ENCODE results near the gene RAVER1.
"Not testable (repeated sequence)": the region's sequence is repeated elsewhere in the genome, so short reads cannot be mapped to it uniquely, and the experiment has no call there.

The RAVER1 gene

GRCh38 chr19:10332965-10333757 lies at the start of gene RAVER1:
RAVER1 (minus strand) TSS chr19:10333529; CDS start chr19:10333507, 22 bp downstream.
- TF ChIP-seq CTCF (IDR thresholded peaks at IDR 0.05; ENCODE audit: extremely low read depth, insufficient read depth, missing control alignments) = no peak
- in situ Hi-C loops (cut with MboI; ENCODE audit: low pct_unique_long_range_greater_than_20kb, low sequenced_read_pairs, unreplicated experiment) = no loop called here
- DNase-seq (ENCODE audit: low spot score) = peak; percentile 99

GRCh38 chr19:10383223-10383499 lies 49.8 kb upstream of the RAVER1 start:
- DNase-seq (ENCODE audit: low spot score) = not testable (repeated sequence)
- in situ Hi-C loops (cut with MboI; ENCODE audit: low pct_unique_long_range_greater_than_20kb, low sequenced_read_pairs, unreplicated experiment) = loop anchor here (10.0 kb wide), 1 partner anchor 438 kb away; no protein-coding TSS in a partner anchor

GRCh38 chr19:10380313-10381102 lies 47.2 kb upstream of the RAVER1 start, which contains the start of gene TYK2:
TYK2 (minus strand) TSS chr19:10380572; CDS start chr19:10378406, 2,166 bp downstream.
- in situ Hi-C loops (cut with MboI; ENCODE audit: low pct_unique_long_range_greater_than_20kb, low sequenced_read_pairs, unreplicated experiment) = loop anchor here (10.0 kb wide), 1 partner anchor 436 kb away; no protein-coding TSS in a partner anchor
- DNase-seq (ENCODE audit: low spot score) = peak; percentile 100
- TF ChIP-seq CTCF (IDR thresholded peaks at IDR 0.05; ENCODE audit: extremely low read depth, insufficient read depth, missing control alignments) = no peak

GRCh38 chr19:10379880-10380312 lies 46.6 kb upstream of the RAVER1 start:
- in situ Hi-C loops (cut with MboI; ENCODE audit: low pct_unique_long_range_greater_than_20kb, low sequenced_read_pairs, unreplicated experiment) = loop anchor here (10.0 kb wide), 1 partner anchor 435 kb away; no protein-coding TSS in a partner anchor
- no peak for DNase-seq (ENCODE audit: low spot score)
- no peak for TF ChIP-seq CTCF (IDR thresholded peaks at IDR 0.05; ENCODE audit: extremely low read depth, insufficient read depth, missing control alignments)

GRCh38 chr19:10378124-10378523 lies 44.8 kb upstream of the RAVER1 start:
- no peak for DNase-seq (ENCODE audit: low spot score)
- no peak for TF ChIP-seq CTCF (IDR thresholded peaks at IDR 0.05; ENCODE audit: extremely low read depth, insufficient read depth, missing control alignments)
- in situ Hi-C loops (cut with MboI; ENCODE audit: low pct_unique_long_range_greater_than_20kb, low sequenced_read_pairs, unreplicated experiment) = no loop called here

GRCh38 chr19:10377140-10377640 lies 43.9 kb upstream of the RAVER1 start:
- DNase-seq (ENCODE audit: low spot score); in situ Hi-C loops (cut with MboI; ENCODE audit: low pct_unique_long_range_greater_than_20kb, low sequenced_read_pairs, unreplicated experiment): not testable (repeated sequence)

GRCh38 chr19:10374931-10375330 lies 41.6 kb upstream of the RAVER1 start:
- in situ Hi-C loops (cut with MboI; ENCODE audit: low pct_unique_long_range_greater_than_20kb, low sequenced_read_pairs, unreplicated experiment) = no loop called here
- no peak for DNase-seq (ENCODE audit: low spot score)
- no peak for TF ChIP-seq CTCF (IDR thresholded peaks at IDR 0.05; ENCODE audit: extremely low read depth, insufficient read depth, missing control alignments)
